DMS153 (cell line): ENCODE results near the gene INPP5A.
A peak's percentile ranks its signal among the peaks of the same experiment; 100 is the strongest.
"Not testable (repeated sequence)": the region's sequence is repeated elsewhere in the genome, so short reads cannot be mapped to it uniquely, and the experiment has no call there.

Experiments
- DNase-seq: peaks from one replicate; lab custom pipeline; 2025; lab: John Stamatoyannopoulos, UW

INPP5A gene

GRCh38 chr10:132696204-132696603 is 158.6 kb downstream of the INPP5A start:
- no peak for DNase-seq

- DNase-seq, result no peak
These were observed 159.4 kb downstream of the INPP5A start for GRCh38 chr10:132696728-132697577.

DNA sequence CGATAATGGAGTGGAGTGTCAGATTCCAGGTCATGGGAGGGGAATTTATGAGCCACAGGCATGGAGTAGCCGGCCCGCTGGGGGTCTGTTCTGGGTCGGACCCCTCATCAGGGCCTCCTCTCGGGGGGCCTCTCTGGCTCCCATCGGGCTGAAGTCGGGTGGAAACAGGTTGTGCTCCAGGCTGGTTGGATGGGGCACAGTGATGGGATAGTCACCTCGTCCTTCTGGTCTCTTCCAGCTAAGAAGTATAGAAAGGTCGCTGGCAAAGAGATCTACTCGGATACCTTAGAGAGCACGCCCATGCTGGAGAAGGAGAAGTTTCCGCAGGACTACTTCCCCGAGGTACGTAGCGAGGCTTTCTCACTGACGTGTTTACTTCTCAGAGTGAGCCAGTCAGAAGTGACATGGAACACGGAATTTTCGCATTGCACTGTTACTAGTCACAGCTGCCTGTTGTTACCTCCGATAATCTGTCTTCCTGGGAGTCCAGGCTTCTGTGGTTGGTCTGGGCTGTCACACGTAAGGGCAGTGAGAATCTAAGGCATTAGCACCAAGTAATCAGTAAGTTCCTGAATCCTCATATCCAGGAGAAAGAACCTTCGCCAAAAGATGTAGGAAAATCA is 160.1 kb downstream of the INPP5A start:
- no peak for DNase-seq

GRCh38 chr10:132698211-132698751 is 160.7 kb downstream of the INPP5A start:
- DNase-seq, result no peak

DNA sequence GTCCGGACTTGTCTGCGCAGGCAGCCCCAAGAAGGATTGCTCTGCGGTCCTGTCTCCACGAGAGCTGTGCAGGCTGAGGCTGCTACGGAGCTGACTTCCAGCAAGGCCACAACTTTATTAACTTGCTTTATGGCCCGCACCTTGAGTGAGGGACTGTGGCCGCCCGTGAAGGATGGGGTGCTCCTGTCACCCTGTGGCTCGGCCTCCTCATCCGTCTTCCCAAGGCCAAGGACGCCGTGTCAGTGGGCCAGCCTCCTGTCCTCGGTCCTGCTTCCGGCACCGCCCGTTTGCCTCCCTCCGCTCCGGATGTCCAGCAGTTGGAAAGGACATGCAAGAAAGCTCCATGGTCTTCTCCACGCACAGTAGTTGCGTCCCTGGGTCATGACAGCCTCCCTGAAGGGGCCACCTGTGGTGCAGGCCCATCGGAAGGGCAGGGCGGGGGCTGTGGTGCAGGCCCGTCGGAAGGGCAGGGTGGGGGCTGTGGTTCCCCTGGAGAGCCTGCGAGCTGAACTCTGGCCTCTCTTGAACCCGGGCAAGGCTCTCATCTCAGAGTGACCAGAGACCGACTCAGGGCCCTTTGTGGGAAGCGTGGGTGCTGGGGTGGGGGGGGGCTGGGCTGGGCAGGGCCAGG is 161.3 kb downstream of the INPP5A start:
- no peak for DNase-seq

DNA sequence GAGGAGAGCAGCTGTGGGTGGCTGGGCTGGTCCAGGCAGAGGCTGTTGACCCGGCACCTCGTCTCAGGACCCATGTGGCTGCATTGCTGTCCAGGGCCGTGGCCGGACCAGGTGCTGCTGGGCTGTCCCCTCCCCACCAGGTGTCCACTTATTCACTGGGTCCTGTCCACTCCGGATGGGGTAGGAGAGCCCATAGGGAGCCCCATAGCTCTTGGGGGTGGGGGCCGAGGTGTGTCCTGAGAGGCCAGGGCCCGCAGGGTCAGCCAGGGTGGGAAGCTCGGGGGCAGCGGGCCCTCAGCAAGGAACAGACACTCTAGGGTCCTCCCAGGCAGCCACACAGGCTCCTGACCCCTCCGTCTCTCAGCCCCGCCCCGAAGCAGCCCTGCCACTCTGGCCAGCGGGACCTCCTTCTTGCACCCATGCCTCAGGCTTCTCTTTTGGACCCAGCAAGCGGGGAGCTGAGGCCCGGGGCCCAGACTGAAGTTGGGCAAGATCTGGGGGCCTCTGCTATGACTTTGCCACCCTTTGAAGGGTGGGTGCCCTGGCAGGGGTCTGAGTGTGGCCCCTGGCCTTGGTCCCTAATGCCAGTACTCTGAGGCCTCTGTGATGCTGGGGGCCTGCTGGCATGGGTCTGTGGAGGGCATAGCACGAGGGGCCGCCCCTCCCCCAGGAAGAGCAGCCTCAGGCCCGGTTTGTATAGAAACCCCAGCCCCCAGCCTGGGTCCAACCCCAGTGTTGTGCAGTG is 162.0 kb downstream of the INPP5A start:
- no peak for DNase-seq

- DNase-seq, result no peak
These were observed 162.8 kb downstream of the INPP5A start for GRCh38 chr10:132700156-132701098.

DNA sequence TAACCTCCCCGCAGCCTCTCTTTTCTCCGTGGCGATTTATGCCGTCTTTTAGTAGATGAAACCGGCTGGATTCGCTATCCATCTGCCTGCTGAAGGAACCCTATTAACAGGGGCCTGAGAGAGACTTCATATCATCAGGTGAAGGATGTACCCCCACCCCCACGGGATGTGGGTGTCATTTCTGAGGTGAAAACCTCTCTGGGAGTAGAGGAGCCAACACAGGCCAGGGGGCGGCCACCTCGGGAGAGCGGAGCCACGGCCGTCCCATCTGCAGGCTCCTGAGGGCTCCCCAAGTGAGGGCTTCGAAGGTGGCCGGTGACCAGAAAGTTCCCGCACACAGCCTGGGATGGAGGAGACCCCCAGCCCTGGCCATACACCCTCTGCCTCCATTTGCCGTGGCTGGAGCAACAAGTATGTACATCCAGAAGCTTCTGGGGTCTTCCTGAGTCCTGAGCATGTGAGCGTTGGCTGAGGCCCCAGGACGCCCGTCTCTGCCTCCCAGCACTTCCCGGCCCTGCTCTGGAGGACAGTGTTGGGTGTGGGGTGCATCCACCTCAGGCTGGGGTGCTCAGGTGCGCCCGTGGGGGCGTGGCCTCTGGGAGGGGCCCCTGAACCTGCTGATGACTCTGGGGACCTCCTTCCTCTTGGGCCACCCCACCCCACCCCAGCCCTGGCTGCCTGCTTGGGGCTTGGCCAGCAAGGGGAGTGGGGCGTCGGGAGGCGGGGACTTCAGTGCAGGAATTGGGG is 163.7 kb downstream of the INPP5A start:
- no peak for DNase-seq

DNA sequence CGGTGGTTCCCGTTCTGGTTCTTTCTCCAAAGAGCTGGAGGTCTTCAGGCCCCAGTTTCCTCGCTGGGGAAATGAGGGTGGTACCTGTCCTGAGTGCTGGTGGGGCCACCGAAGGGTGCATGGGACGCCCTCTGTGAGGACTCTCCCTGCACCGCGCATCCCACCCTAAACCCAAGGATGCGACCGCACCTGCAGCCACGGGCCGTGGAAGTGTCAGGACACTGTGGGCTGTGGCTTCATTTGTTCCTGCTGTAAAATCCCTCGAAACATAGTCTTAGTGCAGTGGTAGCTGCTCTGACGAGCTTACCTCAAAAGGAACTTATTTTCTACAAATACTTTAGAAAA is 164.2 kb downstream of the INPP5A start:
- no peak for DNase-seq

GRCh38 chr10:132702601-132703418 is 165.2 kb downstream of the INPP5A start:
- DNase-seq, result peak; percentile 26

GRCh38 chr10:132703419-132704007 is 165.9 kb downstream of the INPP5A start:
- DNase-seq, result no peak

- no peak for DNase-seq
These were observed 166.6 kb downstream of the INPP5A start for GRCh38 chr10:132704008-132704814.

DNA sequence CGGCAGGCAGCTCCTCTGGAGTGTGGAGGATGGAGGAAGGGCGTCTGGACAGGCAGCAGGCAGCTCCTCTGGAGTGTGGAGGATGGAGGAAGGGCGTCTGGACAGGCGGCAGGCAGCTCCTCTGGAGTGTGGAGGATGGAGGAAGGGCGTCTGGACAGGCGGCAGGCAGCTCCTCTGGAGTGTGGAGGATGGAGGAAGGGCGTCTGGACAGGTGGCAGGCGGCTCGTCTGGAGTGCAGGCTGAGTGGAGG is 167.2 kb downstream of the INPP5A start:
- DNase-seq, result not testable (repeated sequence)

DNA sequence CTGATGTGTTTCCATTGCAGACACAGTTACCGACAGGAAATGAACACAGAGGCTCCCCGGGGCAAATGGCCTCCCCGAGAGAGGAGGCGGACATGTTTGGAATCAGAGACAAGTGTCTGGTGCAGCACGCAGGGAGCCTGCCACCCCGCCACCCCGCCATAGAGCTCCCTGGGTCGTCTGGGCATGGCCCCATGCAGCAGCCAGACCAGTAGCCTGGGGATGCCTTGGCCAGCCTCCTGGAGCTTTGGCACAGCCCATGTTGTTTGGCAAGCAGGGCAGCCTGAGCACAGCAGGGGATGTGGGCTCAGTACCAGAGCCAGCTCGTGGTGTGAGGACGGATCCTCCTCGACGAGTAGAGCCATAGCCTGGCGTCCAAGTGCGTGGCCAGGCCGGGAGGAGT is 167.6 kb downstream of the INPP5A start:
- DNase-seq, result no peak

DNA sequence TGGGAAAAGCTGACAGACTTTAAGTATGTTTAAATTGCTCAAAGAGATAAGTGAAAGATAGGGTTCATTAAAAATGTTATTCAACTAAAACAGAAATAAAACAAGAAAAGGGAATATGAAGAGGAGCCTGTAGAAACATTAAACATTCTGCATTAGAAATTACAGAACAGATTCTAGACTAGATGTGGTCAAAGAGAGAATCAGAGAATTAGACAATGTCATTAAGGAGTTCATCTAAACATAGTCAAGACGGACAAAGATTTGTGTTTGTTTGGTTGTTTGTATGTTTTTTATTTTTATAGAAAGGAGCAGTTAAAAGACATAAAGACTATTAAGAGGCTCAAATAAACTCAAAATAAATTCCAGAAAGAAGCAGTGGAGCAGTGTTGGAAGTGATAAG is 168.4 kb downstream of the INPP5A start:
- DNase-seq, result no peak

DNA sequence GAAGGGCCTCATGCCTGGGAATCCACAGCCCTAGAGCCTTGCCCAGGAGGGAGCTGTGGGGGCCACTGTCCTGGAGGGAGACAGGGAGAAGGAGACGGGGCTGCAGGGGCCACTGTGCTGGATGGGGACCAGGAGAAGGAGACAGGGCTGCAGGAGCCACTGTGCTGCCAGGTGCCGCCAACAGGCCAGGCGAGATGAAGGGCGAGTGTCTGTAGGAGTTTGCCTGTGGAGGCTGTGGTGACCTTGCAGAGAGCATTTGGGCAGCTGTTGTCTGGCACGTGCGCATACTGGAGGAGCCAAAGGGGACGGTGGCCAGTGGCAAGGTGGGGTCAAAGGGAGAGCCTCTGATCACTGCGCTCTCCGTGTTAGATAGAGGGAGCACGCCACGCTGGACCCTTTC is 169.1 kb downstream of the INPP5A start:
- DNase-seq, result no peak

- no peak for DNase-seq
These were observed 169.7 kb downstream of the INPP5A start for GRCh38 chr10:132707121-132707775.

GRCh38 chr10:132707776-132708171 is 170.2 kb downstream of the INPP5A start:
- no peak for DNase-seq
